SK-N-SH treated with all-trans-retinoic acid at 6 μM for 48 hours (cell line): ENCODE data around the gene ENC1.

Experiments used
- ATAC-seq: fragments of 200-7000 bp; cut with Tn5 transposase; 3 replicates; pipeline ENCODE4 v1.9.1; 2020; ENCODE audit warnings: mild to moderate bottlenecking, moderate library complexity
- ARNTL ChIP-seq: fragments of 450-650 bp; formaldehyde crosslinking; IDR thresholded peaks from 2 replicates; pipeline ENCODE4 v1.5.0; 2020; ENCODE audit warnings: low read depth, mild to moderate bottlenecking, moderate library complexity, borderline replicate concordance
- BACH2 ChIP-seq: fragments of 250-450 bp; sonication (Bioruptor Pico); IDR thresholded peaks from 2 replicates; pipeline ENCODE4 v1.9.0; 2021; ENCODE audit warnings: mild to moderate bottlenecking, borderline replicate concordance
- CSDC2 ChIP-seq: fragments of 250-450 bp; sonication (Bioruptor Pico); IDR thresholded peaks from 2 replicates; pipeline ENCODE4 v1.5.0; 2020; ENCODE audit warnings: mild to moderate bottlenecking, moderate library complexity
- CSRNP3 ChIP-seq: fragments of 250-450 bp; sonication (Bioruptor Pico); IDR thresholded peaks from 2 replicates; pipeline ENCODE4 v1.5.1; 2021; ENCODE audit warnings: mild to moderate bottlenecking, moderate library complexity
- ESRRG ChIP-seq: fragments of 250-450 bp; sonication (Bioruptor Pico); IDR thresholded peaks from 2 replicates; pipeline ENCODE4 v1.6.1; 2021; ENCODE audit warnings: mild to moderate bottlenecking
- ISL1 ChIP-seq: fragments of 250-450 bp; sonication (Bioruptor Pico); IDR thresholded peaks from 2 replicates; pipeline ENCODE4 v2.1.2; 2022; ENCODE audit warnings: mild to moderate bottlenecking, moderate library complexity
- OSR1 ChIP-seq: fragments of 250-450 bp; sonication (Bioruptor Pico); IDR thresholded peaks from 2 replicates; pipeline ENCODE4 v1.8.0; 2022; ENCODE audit warnings: moderate library complexity, mild to moderate bottlenecking, inconsistent platforms
- PATZ1 ChIP-seq: fragments of 250-450 bp; sonication (Bioruptor Pico); IDR thresholded peaks from 2 replicates; pipeline ENCODE4 v1.8.0; 2020; ENCODE audit warnings: mild to moderate bottlenecking, moderate library complexity, borderline replicate concordance
- POU6F1 ChIP-seq: fragments of 250-450 bp; sonication (Bioruptor Pico); IDR thresholded peaks from 2 replicates; pipeline ENCODE4 v1.8.0; 2021; ENCODE audit warnings: low read depth, mild to moderate bottlenecking, moderate library complexity, borderline replicate concordance
- PPARA ChIP-seq: fragments of 250-450 bp; sonication (Bioruptor Pico); IDR thresholded peaks from 2 replicates; pipeline ENCODE4 v1.5.0; 2020; ENCODE audit warnings: mild to moderate bottlenecking, borderline replicate concordance
- RARB ChIP-seq: fragments of 250-450 bp; sonication (Bioruptor Pico); IDR thresholded peaks from 2 replicates; pipeline ENCODE4 v1.8.0; 2021; ENCODE audit warnings: mild to moderate bottlenecking, moderate library complexity
- SNAI2 ChIP-seq: fragments of 250-450 bp; sonication (Bioruptor Pico); IDR thresholded peaks from 2 replicates; pipeline ENCODE4 v1.5.0; 2020; ENCODE audit warnings: mild to moderate bottlenecking, moderate library complexity
- TCF4 ChIP-seq: fragments of 250-450 bp; sonication (Bioruptor Pico); IDR thresholded peaks from 2 replicates; pipeline ENCODE4 v1.8.0; 2021; ENCODE audit warnings: mild to moderate bottlenecking, moderate library complexity, borderline replicate concordance
- TOX ChIP-seq: fragments of 250-450 bp; sonication (Bioruptor Pico); IDR thresholded peaks from 2 replicates; pipeline ENCODE4 v1.8.0; 2021; ENCODE audit warnings: mild to moderate bottlenecking, moderate library complexity, borderline replicate concordance
- TSHZ2 ChIP-seq: fragments of 250-450 bp; sonication (Bioruptor Pico); IDR thresholded peaks from 2 replicates; pipeline ENCODE4 v1.5.0; 2020; ENCODE audit warnings: mild to moderate bottlenecking, moderate library complexity
- ZC3H10 ChIP-seq: fragments of 250-450 bp; sonication (Bioruptor Pico); IDR thresholded peaks from 2 replicates; pipeline ENCODE4 v1.5.1; 2021; ENCODE audit warnings: mild to moderate bottlenecking, moderate library complexity
- ZFP3 ChIP-seq: fragments of 250-450 bp; sonication (Bioruptor Pico); IDR thresholded peaks from 2 replicates; pipeline ENCODE4 v1.5.0; 2020; ENCODE audit warnings: mild to moderate bottlenecking, moderate library complexity
- ZFP30 ChIP-seq: fragments of 450-650 bp; formaldehyde crosslinking; IDR thresholded peaks from 2 replicates; pipeline ENCODE4 v1.5.0; 2022; ENCODE audit warnings: mild to moderate bottlenecking, moderate library complexity
- ZNF565 ChIP-seq: fragments of 450-650 bp; formaldehyde crosslinking; conservative IDR thresholded peaks from 2 replicates; pipeline ENCODE4 v1.5.0; 2020; ENCODE audit warnings: low read depth, mild to moderate bottlenecking, moderate library complexity
- ZNF70 ChIP-seq: fragments of 450-650 bp; formaldehyde crosslinking; IDR thresholded peaks from 2 replicates; pipeline ENCODE4 v1.5.0; 2020; ENCODE audit warnings: mild to moderate bottlenecking, moderate library complexity
- ZNF8 ChIP-seq: fragments of 450-650 bp; formaldehyde crosslinking; IDR thresholded peaks from 2 replicates; pipeline ENCODE4 v1.5.0; 2020; ENCODE audit warnings: mild to moderate bottlenecking, moderate library complexity

ENC1 gene

GRCh38 chr5:74628359-74628758 lies 12.2 kb downstream of the ENC1 start:
- ATAC-seq: no peak
- no peak for TF ChIP-seq ZNF70 (CRISPR knock-in tag)
- no peak for TF ChIP-seq ARNTL (CRISPR knock-in tag)
- no peak for TF ChIP-seq POU6F1 (CRISPR knock-in tag)
- no peak for TF ChIP-seq PPARA (CRISPR knock-in tag)
- no peak for TF ChIP-seq ESRRG (CRISPR knock-in tag)
- TF ChIP-seq TOX: no peak
- TF ChIP-seq ZFP3: no peak
- no peak for TF ChIP-seq ISL1
- TF ChIP-seq ZNF565 (CRISPR knock-in tag): no peak
- no peak for TF ChIP-seq ZNF8 (CRISPR knock-in tag)
- no peak for TF ChIP-seq CSRNP3 (CRISPR knock-in tag)
- no peak for TF ChIP-seq TCF4 (CRISPR knock-in tag)
- TF ChIP-seq BACH2 (CRISPR knock-in tag): no peak
- no peak for TF ChIP-seq OSR1 (CRISPR knock-in tag)
- no peak for TF ChIP-seq TSHZ2 (CRISPR knock-in tag)
- TF ChIP-seq ZFP30 (CRISPR knock-in tag): no peak
- TF ChIP-seq RARB (CRISPR knock-in tag): no peak
- no peak for TF ChIP-seq CSDC2 (CRISPR knock-in tag)
- no peak for TF ChIP-seq PATZ1 (CRISPR knock-in tag)
- no peak for TF ChIP-seq SNAI2 (CRISPR knock-in tag)
- TF ChIP-seq, all 23 proteins: peak for 0

GRCh38 chr5:74627646-74628279 lies 12.8 kb downstream of the ENC1 start:
- no peak for ATAC-seq
- TF ChIP-seq ISL1 (no peak), ZFP30 (CRISPR knock-in tag) (no peak), ZNF8 (CRISPR knock-in tag) (no peak), TCF4 (CRISPR knock-in tag) (no peak), RARB (CRISPR knock-in tag) (no peak), ARNTL (CRISPR knock-in tag) (no peak), ZC3H10 (no peak), CSDC2 (CRISPR knock-in tag) (no peak), ZFP3 (no peak)

- ATAC-seq: no peak; the same call in 2 of the 3 replicates
- TF ChIP-seq CSRNP3 (CRISPR knock-in tag) (no peak), CSDC2 (CRISPR knock-in tag) (no peak), PATZ1 (CRISPR knock-in tag) (peak; percentile 14; the same call in 1 of the 2 replicates), ZNF565 (CRISPR knock-in tag) (no peak), RARB (CRISPR knock-in tag) (no peak), POU6F1 (CRISPR knock-in tag) (no peak)
Measured at GRCh38 chr5:74626386-74627222, 13.9 kb downstream of the ENC1 start.
